Right ventricle myocardium superior (tissue), 1 donor: ENCODE measurements around the gene MLN. TPM values are rescaled to one million over a fixed set of nuclear protein-coding genes. Genes with fewer than 3 reads are reported as not detected.

Experiments
- ATAC-seq: fragments of 200-7000 bp; cut with Tn5 transposase; one replicate; pipeline ENCODE4 v1.9.1; 2020; ENCODE audit warnings: mild to moderate bottlenecking; ENCODE audit not compliant: poor library complexity
- DNase-seq: peaks from one replicate; pipeline ENCODE4 v3.0.0-alpha.2; 2020
- intact Hi-C: fragments of 100-400 bp; cut with DNase I; formaldehyde crosslinking; loops from one replicate; pipeline ENCODE4 v1.11.2; 2022
- total RNA-seq: library from RNA; stranded (reverse); fragmentation: NEBNext Ultra II Directional; extraction: Animal tissue kit (Norgen Biotek cat#: 25700); gene quantifications from one replicate; pipeline ENCODE4 v1.2.1, GENCODE V29; 2021
- donor health status: DM: no; HTN: yes; CAD: no; lungs with severe emphysema.

MLN gene
- total RNA-seq, 1 donor from 2014 or later, result not detected

GRCh38 chr6:33820243-33820642 is 16.4 kb upstream of the MLN start:
- intact Hi-C loops, result no loop called here
- no peak for DNase-seq
- ATAC-seq, result no peak

DNA sequence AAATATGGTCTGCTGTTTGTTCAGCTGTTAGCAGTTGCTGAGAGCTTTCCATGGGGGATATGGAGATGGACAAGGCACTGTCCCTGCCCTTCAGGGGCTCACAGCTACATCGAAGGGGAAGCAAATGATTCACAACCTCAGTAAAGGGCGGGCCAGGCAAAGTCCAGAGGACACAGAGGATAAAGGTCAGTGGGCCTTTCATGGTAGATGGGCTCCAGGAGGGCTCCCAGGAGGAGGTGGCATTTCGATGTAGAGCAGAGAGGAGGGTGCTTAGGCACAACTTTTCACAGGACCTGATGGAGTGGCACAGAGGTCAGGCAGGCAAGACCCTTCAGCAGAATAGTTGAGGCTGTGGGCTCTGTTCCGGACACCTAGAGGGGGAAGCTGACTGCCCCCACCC is 15.2 kb upstream of the MLN start:
- ATAC-seq, result no peak
- DNase-seq, result no peak
- intact Hi-C loops, result no loop called here

DNA sequence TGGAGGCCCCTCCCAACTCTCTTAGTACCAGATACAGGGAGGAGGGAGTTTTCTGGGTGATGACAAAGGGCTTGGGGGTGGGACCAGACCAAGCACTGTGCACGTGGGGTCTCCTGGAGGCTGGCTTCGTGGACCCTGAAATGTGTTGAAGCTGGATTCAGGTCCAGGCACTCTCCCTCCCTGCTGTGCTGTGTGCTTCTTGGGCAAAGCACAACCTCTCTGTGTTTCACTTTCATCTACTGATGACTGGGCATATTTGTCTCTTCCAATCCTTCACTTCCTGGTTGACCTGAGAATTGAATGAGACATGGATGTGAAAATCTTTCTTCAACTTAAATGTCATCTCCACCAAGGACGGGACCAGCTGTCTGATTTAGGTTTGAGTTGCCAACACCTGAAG is 14.5 kb upstream of the MLN start:
- DNase-seq (no peak), ATAC-seq (no peak)
- intact Hi-C loops, result no loop called here

GRCh38 chr6:33817489-33817888 is 13.7 kb upstream of the MLN start:
- intact Hi-C loops, result no loop called here
- DNase-seq (no peak), ATAC-seq (no peak)

DNA sequence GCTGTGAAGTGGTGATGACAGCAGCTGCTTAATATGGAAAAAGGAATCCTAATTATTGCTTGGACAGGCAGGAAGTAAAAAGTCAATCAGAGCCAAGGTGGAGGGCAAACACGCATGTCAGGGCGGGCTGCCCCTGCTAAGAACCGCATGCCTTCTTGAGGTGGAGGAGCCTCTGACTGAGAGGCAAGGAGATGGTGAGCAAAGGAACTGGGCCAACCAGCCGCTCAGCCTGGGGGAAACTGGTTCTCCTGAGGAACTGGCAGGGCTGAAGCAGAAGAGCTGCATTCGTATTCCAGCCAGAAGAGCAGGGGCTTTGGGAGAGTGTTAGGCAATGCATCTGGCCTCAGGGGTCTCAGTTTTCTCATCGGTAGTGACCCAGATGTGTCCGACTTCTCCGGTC is 13.1 kb upstream of the MLN start:
- ATAC-seq (no peak), DNase-seq (peak; percentile 17)
- intact Hi-C loops, result no loop called here

- ATAC-seq (no peak), DNase-seq (no peak)
- intact Hi-C loops, result no loop called here
These were observed 12.1 kb upstream of the MLN start for GRCh38 chr6:33815854-33816253.

DNA sequence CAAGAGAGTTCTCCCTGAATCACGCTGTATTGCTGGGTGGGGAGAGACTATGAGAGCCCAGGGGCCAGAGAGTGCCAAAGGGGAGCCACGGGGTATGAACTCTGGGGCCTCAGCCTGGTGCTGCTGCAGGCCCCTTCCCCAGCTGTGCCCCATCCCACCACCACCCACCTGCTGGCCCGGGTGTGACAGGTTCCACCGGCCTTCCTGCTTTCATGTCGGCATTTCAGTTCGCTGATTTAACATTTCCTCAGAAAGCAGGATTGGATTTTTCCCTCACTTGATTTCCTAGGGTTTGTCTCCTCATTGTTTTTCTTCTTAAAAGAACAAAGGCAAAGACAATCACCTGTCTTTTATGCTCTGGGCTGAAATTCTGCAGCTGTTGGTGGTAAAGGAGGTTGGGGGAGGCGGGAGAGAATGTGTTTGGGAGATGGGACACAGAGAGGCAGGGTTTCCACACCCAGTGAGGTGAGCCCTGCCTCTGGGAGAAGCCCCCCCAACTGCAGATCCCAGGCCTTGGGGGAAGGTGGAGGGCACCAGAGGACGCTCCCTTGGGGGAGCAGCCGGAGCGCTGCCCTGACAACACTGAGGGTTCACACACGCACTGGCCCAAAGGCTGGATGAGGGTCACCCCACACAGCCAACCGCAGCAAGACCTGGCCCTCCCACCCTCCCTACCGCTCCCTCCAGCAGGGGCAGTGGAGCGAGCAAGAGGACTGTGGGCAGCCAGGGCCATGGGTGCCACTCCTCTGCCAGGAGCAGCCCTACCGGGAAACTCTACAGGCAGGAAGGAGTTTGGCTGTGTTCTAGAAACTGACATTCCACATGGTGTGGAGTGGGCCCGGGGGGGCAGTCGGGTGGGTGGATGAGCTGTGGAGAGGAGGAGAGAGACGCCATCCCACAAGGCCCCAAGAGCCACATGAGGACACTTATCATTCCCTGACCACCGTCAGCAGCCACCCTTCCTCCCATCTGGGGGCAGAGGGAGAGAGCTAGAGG is 10.5 kb upstream of the MLN start:
- intact Hi-C loops, result no loop called here
- ATAC-seq, result no peak

DNA sequence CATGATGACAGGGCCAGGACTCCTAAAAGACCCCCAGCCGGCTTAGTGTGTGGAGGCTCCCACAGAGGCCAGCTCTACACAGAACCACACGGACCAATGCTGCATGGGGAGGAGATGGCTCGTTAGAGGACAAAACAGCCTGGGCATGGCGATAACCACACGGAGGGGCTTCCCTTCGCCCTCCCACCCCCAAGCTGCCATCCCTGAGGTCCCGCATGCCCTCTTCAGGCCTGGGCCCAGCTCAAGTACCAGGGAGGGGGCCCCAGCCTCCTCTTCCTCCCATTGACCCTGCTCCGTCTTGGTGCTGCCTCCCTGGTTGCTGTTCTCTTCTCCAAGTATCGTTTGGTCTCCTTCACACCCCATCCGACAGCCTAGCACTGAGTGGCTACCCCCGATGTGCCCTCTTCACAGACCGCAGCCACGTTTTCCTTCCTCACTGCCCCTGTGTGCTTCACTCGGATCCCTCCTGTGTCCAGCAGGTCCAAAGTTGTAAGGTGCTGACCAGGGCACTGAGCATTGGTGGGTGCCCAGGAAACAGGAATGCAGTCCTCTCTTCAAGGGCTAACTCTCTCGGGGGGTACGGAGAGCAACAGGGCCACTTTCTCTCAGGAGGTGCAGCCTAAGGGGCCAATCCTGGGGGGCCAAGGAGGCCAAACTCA is 9.6 kb upstream of the MLN start:
- intact Hi-C loops, result no loop called here
- DNase-seq, result peak; percentile 17
- no peak for ATAC-seq

More for the DNA sequence above, 10.5 kb upstream of the MLN start:
- peak; percentile 26 for DNase-seq

DNA sequence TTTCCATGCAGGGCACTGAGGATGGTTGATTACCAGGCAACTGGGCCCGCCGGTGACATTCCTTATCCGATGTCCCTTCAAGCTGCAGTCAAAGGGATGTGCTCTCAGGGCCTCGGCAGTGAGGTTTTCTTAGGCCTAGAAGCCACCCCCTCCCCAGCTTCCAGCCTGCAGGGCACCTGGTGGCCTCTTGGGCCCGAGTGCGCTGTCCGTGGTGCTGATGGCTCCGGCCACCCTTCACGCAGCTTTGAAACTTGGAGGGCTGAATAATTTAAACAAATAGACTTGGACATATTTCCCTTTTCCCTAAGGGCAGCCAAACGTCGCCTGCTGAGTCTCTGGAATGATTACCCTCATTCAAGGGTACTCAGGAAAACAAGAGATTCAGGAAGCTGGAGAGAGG is 8.9 kb upstream of the MLN start:
- ATAC-seq (peak; percentile 53), DNase-seq (peak; percentile 56)
- intact Hi-C loops, result no loop called here

GRCh38 chr6:33809594-33809993 is 5.8 kb upstream of the MLN start:
- no peak for ATAC-seq
- intact Hi-C loops, result no loop called here
- DNase-seq, result no peak

DNA sequence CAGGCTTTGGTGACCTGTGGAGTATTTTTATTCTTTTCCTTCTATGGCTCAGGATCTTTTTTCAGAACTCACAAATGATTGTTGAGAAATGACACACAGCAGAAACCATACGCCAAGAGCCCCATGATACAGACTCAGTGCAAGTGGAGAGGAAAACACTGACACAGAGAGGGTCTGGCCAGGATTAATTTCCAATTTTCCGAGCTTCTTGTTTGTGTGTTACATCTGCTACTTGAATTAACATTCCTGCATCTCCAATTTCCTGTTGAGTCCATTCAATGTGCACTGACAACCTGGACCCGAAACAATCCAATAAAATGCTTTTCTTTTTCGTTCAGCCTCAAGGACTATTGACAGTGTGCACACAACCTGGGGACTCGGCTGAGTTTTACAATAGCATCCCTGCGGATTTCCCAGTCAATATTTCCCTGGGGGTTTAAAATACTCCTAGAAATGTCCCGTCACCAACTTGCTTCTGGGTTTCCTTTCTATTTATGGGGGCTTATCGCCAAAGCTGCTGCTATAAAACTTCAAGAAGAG is 4.9 kb upstream of the MLN start:
- DNase-seq (no peak), ATAC-seq (no peak)
- intact Hi-C loops, result no loop called here

GRCh38 chr6:33807606-33808005 is 3.8 kb upstream of the MLN start:
- intact Hi-C loops, result no loop called here
- ATAC-seq (no peak), DNase-seq (no peak)

DNA sequence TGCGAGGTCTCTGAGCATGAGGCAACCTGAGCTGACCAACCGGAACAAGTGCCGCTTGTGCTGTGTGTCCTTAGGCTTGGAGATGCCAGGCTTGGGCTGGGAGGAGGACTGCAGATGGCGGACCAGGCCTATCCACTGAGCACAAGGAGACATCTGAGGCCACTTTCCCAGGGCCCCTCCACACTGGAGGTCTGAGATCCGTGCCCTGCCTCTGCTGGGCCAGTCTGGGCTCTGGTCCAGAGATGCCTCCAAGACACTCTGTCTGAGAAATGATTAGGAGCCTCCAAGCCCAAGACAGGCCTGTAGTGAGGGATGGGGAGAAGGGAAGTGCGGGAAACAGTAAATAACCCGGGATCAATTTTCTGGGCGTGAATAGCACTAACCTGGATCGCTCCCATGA is 3.0 kb upstream of the MLN start:
- ATAC-seq (no peak), DNase-seq (no peak)
- intact Hi-C loops, result no loop called here

DNA sequence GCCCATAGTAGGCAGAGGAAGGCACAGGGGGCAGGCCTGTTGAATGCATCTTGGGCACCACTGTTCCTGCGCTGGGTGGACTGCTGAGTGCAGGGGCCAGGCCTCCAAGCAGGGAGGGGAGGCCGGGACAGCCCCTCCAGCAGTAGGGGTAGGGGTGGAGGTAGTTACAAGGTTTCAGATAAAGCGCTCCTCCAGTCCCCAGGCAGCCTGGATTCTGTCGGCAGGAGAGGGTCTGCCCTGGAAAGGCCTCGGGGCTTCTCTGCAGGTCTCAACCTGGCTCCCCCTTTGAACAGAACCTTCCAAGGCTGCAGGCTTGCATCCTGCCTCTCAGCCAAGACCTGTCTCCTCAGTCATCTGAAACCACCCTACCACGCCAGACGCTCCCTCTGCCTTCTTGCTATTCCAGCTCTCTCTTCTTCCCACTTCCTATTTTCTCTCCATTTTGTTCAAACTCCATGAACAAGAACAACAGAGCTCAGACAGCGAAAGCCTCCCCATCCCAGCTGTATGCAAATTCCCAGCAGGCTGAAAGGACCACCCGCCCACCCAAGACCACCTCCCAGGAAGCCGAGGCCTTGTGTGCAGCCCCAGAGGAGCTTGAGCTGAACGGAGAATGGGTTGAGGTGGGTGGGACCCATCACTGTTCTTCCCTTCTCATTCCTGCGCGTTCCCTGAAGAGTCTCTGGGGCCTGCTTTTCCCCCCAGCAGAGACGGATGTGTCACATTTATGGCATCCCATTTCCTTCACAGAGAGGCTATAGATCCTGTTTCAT is 1.4 kb downstream of the MLN start:
- intact Hi-C loops, result no loop called here
- DNase-seq, result no peak
- ATAC-seq, result no peak

DNA sequence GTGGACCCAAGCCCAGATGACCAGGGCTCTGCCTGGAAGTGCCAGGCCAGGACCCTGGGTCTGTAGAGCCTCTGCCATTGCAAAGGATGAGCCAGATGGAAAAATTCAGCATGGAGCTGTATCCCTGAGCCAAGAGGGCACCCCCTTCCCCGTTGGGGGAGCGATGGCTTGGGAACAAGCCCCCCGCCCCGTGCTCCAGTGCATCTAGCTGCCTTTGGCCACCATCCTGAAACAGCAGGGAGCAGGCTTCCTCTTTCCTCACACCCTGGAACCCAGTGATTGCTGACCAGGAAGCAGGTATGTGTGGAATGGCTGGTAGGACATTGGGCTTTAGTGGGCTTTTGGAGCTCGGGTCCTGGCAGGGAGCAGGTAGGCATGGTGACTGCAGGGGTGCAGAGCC is 2.2 kb downstream of the MLN start:
- intact Hi-C loops, result no loop called here
- DNase-seq (no peak), ATAC-seq (no peak)

DNA sequence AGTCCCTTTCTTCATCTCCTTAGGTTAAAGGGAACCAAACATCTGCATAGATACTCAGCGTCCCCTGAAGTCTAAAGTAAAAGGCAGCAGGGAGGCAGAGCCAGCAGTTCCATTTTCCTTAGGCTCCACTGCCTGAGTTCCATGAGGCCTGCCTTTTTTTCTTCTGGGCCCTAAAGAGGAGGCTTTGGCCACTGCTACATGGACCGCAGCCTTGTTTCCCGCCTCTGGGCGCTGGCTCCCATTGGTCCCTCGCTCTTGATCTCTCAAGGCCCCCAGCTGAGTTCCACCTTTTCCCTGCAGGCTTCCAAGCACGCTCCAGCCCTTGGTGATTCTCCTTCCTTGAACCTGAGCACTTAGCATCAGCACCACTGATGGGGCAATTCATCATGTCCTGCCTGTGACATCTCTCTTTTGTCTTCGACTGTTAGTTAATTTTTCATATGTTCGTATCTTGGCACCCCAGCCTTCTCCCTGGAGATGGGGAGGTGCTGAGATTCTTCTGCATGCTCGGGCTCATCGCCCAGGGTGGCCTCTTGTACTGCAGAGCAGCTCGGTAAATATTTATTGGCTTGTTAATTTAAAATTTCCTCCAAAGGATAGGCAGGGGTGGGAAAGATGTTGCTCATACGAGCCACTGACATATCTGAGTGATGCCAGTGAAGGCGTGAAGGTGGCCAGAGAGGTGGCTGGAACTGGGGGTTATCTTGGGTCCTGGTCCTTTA is 3.4 kb downstream of the MLN start:
- intact Hi-C loops, result no loop called here
- ATAC-seq, result no peak
- no peak for DNase-seq

DNA sequence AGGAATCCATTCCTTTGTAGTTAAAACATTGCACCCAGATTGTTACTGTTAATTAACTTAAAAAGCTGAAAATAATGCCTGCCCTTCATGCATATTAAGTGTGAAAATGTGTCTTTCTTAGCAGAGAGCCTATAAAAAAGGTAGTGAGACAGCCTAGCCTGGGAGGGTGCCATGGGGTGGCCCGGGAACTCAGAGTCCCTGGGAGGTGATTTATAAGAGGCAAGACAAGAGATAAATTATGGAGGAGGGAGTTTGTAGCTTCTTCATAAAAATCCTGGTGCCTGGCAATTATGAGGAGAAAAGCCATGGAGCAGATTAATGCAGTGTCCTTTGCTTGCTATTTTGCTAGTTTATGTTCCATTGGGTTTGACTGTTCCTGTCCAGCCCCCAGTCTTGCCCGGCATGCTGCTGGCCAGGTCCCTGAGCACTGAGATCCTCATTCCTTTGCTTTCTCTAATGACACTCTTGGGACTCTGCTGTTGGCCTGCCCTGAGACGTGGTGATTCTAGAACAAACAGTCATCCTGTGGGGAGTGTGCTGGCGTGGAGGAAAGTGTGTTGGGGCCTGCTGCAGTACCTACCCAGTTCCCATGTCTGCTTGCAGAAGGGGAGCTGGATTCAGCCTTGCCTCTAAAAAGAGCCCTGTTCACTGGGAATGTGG is 4.2 kb downstream of the MLN start:
- DNase-seq, result no peak
- no peak for ATAC-seq
- intact Hi-C loops, result no loop called here

GRCh38 chr6:33798343-33798848 is 5.4 kb downstream of the MLN start:
- intact Hi-C loops, result no loop called here
- DNase-seq, result no peak
- no peak for ATAC-seq
